GM12873 (cell line): ENCODE data around the gene IGF2.

Experiments used
- CTCF ChIP-seq: IDR thresholded peaks from 2 replicates; pipeline ENCODE4 v1.5.1; 2012; ENCODE audit warnings: low read depth, mild to moderate bottlenecking, moderate library complexity, low read length, control low read depth; ENCODE audit not compliant: insufficient read depth; ENCODE audit errors: missing control alignments

Gene IGF2

DNA sequence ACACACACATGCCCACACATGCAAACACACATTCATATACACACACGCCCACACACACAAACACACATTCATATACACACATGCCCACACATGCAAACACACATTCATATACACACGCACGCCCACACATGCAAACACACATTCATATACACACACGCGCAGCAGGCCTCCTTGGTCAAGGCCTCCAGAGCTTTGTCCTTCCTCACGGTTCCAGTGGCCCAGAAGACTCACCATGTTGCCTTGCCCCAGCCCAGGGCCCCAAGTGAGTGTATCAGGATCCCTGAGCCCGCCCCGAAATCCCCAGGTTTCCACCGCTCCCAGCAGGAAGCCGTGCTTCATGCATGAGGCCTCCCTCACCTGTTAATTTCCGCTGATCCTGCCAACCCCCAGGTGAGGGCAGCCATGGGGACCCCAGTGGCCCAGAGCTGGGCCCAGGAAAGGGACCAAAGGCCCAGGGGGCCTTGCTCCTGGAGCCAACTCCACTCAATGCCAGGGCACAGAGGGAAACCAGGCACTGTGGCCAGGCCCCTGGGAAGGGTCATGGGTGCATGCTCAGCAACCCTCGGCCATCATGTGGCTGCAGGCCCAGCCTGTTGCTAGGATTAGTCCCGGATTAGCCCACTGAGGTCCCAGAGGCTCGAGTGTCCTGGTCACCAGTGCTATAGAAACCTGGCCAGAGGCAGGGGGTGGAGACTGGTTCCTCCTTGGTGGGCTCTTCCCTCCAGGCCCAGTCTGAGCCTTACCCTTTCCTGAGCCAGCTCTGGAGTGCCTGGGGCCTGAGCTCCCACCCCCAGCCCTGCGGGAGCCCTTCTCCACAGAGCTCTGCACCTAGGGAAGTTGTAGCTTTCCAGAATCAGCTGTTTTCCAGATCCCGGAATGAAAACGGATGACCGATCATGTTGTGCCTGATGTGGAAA lies 34.4 kb downstream of the IGF2 start:
- no peak for TF ChIP-seq CTCF

DNA sequence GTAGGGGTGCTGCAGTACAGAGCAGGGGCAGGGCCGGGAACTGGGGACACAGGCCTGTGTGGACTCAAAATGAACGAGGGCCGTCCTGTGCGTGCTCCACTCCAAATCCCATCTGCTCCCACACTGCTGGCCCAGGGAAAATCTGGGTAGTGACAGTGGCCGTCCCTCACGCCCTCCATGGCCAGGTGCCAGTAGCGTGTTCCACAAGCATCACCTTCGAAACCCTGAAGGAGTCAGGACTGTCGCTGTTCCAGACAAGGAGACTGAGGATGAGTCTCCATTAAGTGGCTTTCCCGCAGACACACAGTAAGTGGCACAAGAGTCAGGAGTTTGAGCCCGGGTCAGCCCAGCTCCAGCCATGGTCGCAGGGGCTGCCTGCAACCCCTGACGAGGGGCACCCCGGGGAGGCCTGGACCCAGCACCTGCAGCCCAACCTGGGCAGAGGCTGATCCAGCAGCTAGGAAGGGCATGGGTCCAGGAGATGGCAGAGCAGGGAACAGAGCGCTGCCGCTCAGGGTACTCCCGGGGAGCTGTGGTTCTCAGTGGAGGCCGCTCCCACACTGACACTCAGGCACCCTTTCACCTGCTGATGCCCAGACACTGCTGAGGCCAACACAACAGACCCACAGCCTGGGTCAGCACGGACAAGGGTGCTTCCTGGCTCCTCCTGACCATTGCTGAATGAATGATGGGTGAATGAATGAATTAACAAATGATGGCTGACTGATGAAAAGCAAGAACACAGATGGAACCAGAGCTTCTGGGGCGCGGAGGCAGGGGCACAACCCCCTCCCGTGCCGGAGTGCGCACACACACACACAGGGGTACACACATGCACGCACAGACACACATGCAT lies 35.3 kb downstream of the IGF2 start:
- no peak for TF ChIP-seq CTCF

DNA sequence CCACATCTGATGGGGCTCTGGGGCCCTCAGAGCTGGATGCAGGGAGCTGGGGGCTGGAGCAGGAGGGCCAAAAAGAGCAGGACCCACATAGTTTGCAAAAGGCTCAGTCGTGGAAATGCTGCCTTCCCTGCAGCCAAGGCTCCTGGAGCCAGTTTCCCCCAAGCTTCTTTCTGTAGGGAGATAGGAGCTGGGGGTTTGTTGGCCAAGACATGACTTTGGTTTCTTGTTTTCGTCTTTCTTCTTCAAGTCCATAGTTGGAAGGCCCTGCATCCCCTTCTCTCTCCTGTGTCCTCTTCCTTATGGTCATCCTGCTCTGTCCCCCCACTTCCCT lies 36.3 kb downstream of the IGF2 start:
- no peak for TF ChIP-seq CTCF

DNA sequence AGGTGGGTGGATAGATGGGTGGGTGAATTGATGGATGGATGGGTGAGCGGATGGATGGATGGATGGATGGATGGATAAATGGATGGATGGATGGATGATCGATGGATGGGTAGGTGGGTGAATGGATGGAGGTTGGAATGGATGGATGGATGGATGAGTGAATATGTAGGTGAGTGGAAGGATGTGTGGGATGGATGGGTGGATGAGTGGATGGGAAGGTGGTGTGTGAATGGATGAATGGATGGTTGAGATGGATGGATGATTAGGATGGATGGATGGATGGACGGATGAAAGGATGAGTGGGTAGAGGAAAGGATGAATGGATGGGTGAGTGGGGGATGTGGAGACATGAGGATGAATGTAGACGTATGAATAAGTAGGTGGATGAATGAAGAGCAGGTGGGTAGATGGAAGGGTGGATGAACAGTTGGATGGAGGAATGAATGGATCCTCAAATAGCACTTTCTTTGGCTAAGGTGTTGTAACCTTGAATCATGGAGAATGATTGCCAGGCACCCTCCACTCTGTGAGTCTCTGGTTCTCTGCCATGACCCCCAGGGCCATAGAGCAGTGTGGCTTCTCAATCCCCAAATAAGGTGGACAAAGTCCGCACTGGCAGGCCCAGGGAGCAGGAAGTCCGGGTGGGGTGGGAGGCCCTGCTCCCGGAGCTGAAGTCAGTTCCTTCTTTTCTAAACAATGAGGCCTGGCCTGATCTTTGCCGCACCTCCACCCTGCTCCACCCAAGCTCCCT lies 36.9 kb downstream of the IGF2 start:
- TF ChIP-seq CTCF, result no peak

- TF ChIP-seq CTCF, result no peak
Measured at GRCh38 chr11:2101171-2101675, 38.0 kb downstream of the IGF2 start.

GRCh38 chr11:2100361-2101170 lies 38.6 kb downstream of the IGF2 start:
- no peak for TF ChIP-seq CTCF
